SJSA1 (cell line): ENCODE data around the gene C1QC. TPM values are rescaled to one million over a fixed set of nuclear protein-coding genes. Genes with fewer than 3 reads are reported as not detected.
A peak's percentile ranks its signal among the peaks of the same experiment; 100 is the strongest.
"Not testable (repeated sequence)": the region's sequence is repeated elsewhere in the genome, so short reads cannot be mapped to it uniquely, and the experiment has no call there.

Experiments used
- DNase-seq, 2 experiments: peaks; one replicate each; pipeline ENCODE4 v3.0.0-alpha.2; 2015 to 2020; ENCODE audit warnings: low spot score in 2 of 2, low read depth in 1 of 2
- H3K27ac ChIP-seq: fragments of 250-450 bp; sonication (Bioruptor Pico); 2 replicates; pipeline ENCODE4 v1.5.1; 2020; ENCODE audit warnings: mild to moderate bottlenecking, moderate library complexity
- H3K27me3 ChIP-seq: fragments of 250-450 bp; sonication (Bioruptor Pico); replicated peaks from 2 replicates; pipeline ENCODE4 v1.5.1; 2020; ENCODE audit warnings: mild to moderate bottlenecking, moderate library complexity
- H3K36me3 ChIP-seq: fragments of 250-450 bp; sonication (Bioruptor Pico); 2 replicates; pipeline ENCODE4 v1.5.1; 2020; ENCODE audit warnings: mild to moderate bottlenecking
- H3K4me1 ChIP-seq: fragments of 250-450 bp; sonication (Bioruptor Pico); replicated peaks from 2 replicates; pipeline ENCODE4 v1.6.1; 2021; ENCODE audit warnings: mild to moderate bottlenecking
- H3K4me3 ChIP-seq: fragments of 250-450 bp; sonication (Bioruptor Pico); 2 replicates; pipeline ENCODE4 v1.5.1; 2020; ENCODE audit warnings: mild to moderate bottlenecking
- H3K9me3 ChIP-seq: fragments of 250-450 bp; sonication (Bioruptor Pico); replicated peaks from 2 replicates; pipeline ENCODE4 v1.5.1; 2020; ENCODE audit warnings: mild to moderate bottlenecking
- total RNA-seq: library from RNA; depleted of rRNA; stranded (reverse); fragments of >200 nt; shearing (Covaris generic); gene quantifications from 2 replicates; pipeline ENCODE4 v1.2.3, GENCODE V29; 2014

C1QC gene
- total RNA-seq, 1 experiment from 2014 or later: not detected

DNA sequence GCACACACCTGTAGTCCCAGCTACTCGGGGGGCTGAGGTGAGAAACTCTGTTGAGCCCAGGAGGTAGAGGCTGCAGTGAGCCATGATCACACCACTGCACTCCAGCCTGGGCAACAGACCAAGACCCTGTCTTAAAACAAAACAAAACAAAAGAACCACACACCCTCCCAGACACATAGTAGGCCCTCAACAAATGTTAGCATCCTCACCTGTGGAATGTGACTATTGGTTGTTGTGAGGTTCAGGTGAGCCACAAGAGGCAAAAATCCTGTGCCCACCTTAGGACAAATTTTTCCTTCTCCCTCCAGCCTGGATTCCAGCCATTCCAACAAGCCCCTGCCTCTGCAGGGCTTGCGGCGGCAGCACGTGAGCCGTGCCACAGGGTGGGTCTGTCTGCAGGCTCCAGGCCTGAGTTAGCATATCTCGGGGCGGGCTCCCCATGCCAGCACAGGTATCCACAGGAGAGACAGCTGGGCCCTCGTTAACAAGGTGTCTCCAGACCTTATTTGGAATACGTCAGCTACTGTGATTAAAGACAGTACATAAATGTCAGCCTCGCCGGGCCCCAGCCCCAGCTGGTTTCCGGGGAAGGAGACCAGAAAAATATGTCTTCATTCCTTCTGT lies 27.0 kb downstream of the C1QC start:
- Histone ChIP-seq H3K27ac (no peak overlapping the region), H3K27me3 (peaks cover 39% of the 10 kb centered on the region), H3K4me3 (no peak overlapping the region), H3K4me1 (no peaks in the 10 kb centered on the region), H3K36me3 (no peaks in the 10 kb centered on the region), H3K9me3 (no peaks in the 10 kb centered on the region)
- no peak for DNase-seq

DNA sequence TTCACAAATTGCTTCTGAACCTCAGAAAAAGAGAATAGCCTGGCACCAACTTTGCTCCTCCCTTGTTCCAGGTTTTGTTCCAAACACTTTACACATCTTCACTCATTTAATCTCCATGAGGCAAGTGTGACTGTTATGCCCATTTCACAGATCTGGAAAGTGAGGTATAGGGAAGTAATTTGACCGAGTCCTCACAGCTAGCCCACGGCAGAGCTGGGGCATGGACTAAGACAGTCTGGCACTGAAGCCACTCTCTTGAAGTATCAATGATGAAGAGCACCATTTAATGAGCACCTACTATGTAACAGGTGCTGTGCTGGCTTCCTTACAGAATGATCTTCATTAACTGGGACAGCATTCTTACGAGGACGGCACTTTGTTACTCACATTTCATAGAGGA lies 28.6 kb downstream of the C1QC start:
- Histone ChIP-seq H3K27ac (no peak overlapping the region), H3K27me3 (peaks cover 39% of the 10 kb centered on the region), H3K9me3 (no peaks in the 10 kb centered on the region), H3K36me3 (no peaks in the 10 kb centered on the region), H3K4me1 (no peaks in the 10 kb centered on the region), H3K4me3 (no peak overlapping the region)
- no peak for DNase-seq

DNA sequence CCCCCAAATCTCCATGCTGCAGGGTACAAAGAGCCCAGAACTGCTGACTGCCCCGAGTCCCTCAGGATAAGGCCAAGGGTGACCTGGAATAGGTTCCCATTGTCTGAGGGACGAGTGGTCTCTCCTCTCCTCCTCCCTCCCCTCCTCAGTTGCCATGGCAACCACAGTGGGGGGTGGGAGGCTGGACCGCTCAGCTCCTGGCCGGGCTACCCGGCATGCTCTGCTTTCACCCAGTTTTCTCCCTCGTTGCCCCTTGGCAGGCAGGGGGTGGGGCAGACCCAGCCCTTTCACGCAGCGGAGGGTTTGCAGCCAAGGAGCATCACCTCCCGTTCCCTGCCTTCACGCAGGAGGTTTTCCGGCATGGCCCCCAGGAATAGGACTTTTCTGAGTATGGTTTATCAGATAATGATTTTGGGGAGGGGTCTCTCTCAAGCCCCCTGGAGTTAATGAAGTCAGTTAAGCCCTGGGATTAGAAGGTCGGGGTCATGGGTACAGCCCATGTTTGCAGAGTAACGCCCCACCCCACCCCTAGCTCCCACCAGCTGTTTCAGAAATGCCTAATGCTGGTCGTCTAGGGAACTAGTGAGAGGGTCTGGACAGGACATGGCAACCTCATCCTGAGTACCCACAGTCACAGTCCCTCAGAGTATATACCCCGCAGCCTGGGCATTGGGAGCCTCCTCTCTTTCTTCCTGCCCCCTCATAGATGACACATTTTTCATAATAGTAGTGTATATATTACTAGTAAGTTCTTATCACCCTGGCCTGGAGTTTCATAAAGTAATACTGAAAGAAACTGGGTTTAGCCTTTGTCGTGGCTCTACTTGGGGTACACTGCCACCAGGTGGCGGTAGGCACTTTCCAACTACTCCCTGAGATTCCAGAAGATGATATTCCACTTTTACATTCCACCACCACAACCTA lies 30.3 kb downstream of the C1QC start:
- H3K27ac ChIP-seq: no peak overlapping the region
- no peaks in the 10 kb centered on the region for H3K4me1 ChIP-seq
- no peak overlapping the region for H3K4me3 ChIP-seq
- no peaks in the 10 kb centered on the region for H3K36me3 ChIP-seq
- peak in 1 of 2 experiments; percentile 46 for DNase-seq
- no peaks in the 10 kb centered on the region for H3K9me3 ChIP-seq
- peaks cover 24% of the 10 kb centered on the region for H3K27me3 ChIP-seq

DNA sequence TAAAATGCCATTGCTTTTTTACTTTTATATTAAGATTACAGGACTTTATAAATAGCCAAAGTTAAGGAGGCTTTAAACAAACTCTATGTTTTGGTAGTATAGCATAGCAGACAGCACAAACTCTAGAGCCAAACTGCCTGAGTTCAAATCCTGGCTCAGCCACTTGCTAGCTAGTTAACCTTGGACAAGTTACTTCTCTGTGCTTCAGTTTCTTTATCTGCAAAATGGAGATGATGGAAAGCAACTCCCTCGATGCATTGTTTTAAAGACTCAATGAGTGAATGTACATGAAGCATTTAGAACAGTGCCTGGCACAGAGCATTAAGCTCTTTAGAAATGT lies 30.9 kb downstream of the C1QC start:
- no peak overlapping the region for H3K4me3 ChIP-seq
- H3K4me1 ChIP-seq: no peaks in the 10 kb centered on the region
- H3K9me3 ChIP-seq: no peaks in the 10 kb centered on the region
- DNase-seq: no peak
- no peak overlapping the region for H3K27ac ChIP-seq
- H3K36me3 ChIP-seq: no peaks in the 10 kb centered on the region
- H3K27me3 ChIP-seq: peaks cover 24% of the 10 kb centered on the region

DNA sequence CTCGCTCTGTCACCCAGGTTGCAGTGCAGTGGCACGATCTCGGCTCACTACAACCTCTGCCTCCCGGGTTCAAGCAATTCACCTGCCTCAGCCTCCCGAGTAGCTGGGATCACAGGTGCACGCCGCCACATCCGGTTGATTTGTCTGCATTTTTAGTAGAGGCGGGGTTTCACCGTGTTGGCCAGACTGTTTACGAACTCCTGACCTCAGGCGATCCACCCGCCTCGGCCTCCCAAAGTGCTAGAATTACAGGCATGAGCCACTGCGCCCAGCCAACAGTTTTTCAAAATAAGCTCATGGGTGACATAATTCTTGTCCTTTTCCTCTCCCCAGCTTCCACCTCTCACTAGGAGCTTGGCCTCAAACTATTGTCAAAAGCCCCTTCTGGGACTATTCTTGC lies 32.7 kb downstream of the C1QC start:
- not testable (repeated sequence) for H3K4me3 ChIP-seq, DNase-seq, H3K36me3 ChIP-seq, H3K27ac ChIP-seq, H3K9me3 ChIP-seq, H3K4me1 ChIP-seq
- H3K27me3 ChIP-seq: peaks cover 11% of the 10 kb centered on the region

DNA sequence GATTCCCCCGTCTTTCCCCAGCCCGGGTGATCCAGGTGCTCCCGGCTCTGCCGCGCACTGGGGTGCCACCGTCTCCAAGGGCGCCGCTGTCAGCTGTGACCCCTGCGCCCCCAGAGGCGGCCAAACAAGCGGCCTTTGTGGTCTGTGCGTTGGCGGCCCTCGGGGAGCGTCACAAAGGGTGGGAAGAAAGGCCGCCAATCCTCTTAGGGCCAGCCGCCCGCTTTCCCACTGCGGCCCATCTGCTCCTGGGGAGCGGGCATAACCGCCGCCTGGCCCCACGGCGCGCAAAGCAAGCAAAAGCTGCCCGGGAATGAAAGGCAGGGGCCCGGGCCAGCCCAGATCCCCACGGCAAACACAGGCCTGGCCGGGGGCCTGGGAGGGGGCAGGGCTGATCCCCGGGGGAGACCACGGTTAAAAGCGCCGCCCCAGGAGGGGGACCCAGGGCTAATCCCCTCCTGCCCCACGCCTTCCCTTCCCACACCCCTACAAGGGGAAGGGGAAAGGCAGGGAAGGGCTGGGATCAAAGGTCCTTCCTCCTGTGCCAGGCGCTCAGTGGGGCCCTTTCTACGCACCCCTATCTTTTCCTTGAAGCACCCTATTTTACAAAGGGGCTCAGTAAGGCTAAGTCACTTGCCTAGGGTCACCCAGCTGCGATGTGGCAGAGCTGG lies 33.6 kb downstream of the C1QC start:
- Histone ChIP-seq H3K4me1 (no peaks in the 10 kb centered on the region), H3K27me3 (peaks cover 11% of the 10 kb centered on the region), H3K4me3 (no peak overlapping the region), H3K9me3 (no peaks in the 10 kb centered on the region), H3K36me3 (no peaks in the 10 kb centered on the region), H3K27ac (no peak overlapping the region)
- no peak for DNase-seq

DNA sequence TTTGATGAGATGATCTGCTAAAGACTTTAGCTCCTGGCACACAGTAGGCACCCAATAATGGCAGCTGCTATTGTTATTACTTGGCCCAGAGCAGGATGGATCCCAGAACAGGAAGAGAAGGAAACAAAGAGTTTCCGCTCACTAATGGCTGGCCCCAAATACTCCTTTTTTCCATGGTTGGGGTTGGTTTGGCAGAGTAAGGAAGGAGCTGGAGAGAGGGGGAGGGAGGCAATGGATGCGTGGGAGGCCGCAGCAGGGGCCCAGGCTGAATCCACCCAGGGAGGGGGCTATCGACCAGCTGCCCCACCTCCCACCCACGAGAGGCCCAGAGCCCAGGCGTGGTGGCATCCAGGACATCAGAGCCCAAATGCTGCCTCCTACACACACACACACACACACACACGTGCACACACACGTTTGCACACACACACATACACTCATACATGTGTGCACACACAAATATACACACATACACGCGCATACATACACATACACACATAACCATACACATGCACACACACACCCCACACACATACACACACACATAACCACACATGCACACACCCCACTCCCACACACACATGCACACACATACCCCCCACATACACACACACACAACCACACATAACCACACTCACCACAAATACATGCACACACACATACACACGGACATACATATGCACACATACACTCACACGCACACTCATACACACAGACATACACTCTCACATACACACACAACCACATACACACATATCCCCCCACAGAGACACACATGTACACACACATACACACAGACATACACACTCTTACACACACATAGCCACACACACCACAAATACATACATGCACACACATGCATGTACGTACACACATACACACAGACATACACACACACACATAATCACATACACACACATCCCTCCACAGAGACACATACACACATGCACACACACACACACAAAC lies 34.8 kb downstream of the C1QC start:
- no peaks in the 10 kb centered on the region for H3K9me3 ChIP-seq
- H3K4me3 ChIP-seq: no peak overlapping the region
- H3K27ac ChIP-seq: no peak overlapping the region
- 0 out of 2 replicates have a peak, but pooled peaks cover 6% of the 10 kb centered on the region for H3K27me3 ChIP-seq
- DNase-seq: no peak
- no peaks in the 10 kb centered on the region for H3K4me1 ChIP-seq
- H3K36me3 ChIP-seq: no peaks in the 10 kb centered on the region

DNA sequence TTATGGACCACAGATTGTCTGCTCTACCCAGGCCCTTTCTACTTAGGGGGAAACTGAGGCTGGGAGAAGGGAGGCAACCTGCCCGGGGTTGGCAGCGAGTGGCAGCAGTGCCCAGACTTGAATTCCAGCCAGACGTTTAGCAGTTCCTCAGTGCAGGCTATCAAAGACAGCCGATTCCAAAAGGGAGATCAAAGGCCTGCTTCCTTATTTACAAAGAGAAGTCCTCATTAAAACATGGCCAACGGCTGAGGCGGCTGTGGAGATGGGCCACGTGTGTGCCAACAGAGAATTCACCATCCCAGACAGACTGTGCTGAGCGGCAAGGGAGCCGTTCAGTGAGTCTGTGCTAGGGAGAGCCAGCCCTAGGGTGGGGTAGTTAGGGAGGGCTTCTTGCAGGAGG lies 37.3 kb downstream of the C1QC start:
- no peaks in the 10 kb centered on the region for H3K9me3 ChIP-seq
- no peak overlapping the region for H3K4me3 ChIP-seq
- no peaks in the 10 kb centered on the region for H3K4me1 ChIP-seq
- no peaks in the 10 kb centered on the region for H3K36me3 ChIP-seq
- DNase-seq: no peak
- H3K27ac ChIP-seq: no peak overlapping the region
- H3K27me3 ChIP-seq: no peaks in the 10 kb centered on the region

DNA sequence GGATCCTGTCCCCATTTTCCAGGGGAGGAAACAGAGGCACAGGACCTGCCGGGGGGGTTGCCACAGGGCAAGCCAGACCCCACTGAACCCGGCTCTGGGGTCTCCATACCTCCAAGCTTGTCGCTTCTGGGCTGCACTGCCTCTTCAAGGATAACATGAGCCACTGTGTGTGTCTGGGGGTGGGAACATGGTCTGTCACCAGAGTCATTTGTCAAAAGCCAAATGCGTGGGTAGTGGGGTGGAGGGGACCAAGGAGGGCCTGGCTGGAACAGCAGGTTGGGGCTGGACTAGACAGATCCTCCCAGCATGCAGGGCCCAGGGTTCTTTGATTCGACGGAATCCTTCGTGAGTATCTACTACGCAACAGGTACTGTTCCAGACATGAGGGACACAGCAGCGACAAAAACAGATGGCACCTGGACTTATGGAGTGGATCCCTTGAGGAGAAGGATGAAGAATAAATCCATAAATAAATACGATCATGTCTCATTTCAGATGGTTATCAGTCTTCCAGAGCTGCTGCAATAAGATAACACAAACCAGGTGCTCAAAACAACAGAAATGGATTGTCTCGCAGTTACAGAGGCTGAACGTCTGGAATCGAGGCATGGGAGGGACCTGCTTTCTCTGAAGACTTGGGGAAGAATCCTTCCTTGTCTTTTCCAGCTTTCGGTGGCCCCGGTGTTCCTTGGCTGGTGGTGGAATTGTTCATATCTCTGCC lies 38.3 kb downstream of the C1QC start:
- Histone ChIP-seq H3K27ac (no peak overlapping the region), H3K4me3 (no peak overlapping the region), H3K27me3 (no peaks in the 10 kb centered on the region), H3K36me3 (no peaks in the 10 kb centered on the region), H3K9me3 (no peaks in the 10 kb centered on the region), H3K4me1 (no peaks in the 10 kb centered on the region)
- DNase-seq: no peak

DNA sequence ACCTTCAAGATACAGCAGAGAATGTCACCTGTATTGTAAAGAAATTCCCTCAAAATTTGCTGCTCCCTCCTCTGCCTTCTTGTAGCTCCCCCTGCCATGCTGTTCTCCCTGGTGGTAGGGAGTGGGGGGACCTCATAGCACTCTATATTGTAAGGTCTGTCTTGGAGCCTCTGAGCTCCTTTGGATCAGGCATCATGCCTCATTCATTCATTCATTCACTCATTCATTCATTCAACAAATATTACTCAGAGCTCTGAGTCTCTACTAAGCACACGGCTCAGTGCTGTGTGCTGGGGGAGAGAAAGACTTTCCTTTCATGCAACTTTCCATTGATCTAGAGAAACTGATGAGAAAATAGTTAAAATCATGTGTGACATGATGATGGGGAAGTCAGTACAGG lies 40.1 kb downstream of the C1QC start:
- Histone ChIP-seq H3K4me1 (no peaks in the 10 kb centered on the region), H3K36me3 (no peaks in the 10 kb centered on the region), H3K27ac (no peak overlapping the region), H3K9me3 (no peaks in the 10 kb centered on the region), H3K27me3 (no peaks in the 10 kb centered on the region), H3K4me3 (no peak overlapping the region)
- DNase-seq: no peak

DNA sequence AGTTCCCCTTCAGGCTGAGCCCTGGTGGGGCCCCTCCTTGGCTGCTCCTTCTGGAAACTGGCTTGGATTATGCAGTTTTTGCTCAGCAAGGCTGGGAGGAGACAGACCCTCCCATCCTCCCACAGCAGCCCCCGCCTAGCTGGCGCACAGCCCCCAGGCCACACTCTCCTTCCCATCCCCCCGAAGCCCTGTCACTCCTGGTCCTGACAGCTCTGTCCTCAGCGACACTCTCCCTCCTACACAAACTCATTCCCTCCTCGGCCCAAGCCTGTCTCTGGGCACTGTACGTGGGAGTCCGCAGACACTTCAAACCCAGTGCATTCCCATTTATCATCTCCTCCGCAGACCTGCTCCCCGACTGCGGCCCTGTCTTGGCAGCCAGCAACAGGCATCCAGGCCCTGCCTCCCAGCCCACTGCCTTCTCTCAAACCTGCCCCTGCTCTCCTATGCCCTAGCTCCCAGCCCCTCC lies 42.2 kb downstream of the C1QC start:
- H3K9me3 ChIP-seq: no peaks in the 10 kb centered on the region
- H3K4me1 ChIP-seq: peaks cover 5% of the 10 kb centered on the region
- no peak overlapping the region for H3K4me3 ChIP-seq
- no peaks in the 10 kb centered on the region for H3K27me3 ChIP-seq
- H3K27ac ChIP-seq: no peak overlapping the region
- no peak for DNase-seq
- H3K36me3 ChIP-seq: no peaks in the 10 kb centered on the region

DNA sequence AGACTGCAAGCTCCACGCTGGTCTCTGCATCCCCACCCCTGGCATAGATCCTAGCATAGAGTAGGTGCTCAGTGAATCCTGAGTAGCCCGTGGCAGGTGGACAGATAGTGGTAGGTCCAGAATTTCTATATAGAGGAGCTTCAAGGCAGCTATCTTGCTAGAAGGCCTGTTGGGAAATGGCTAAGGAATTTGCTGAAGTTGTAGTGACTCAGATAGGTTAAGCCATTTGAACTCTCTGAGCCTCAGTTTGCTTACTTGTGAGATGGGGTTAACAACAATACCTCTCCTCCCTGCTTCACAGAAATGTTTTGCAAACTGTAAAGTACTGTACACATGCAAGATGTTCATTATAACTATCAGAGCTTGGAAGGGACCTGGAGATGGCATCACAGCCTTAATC lies 43.8 kb downstream of the C1QC start:
- Histone ChIP-seq H3K4me3 (no peak overlapping the region), H3K4me1 (peaks cover 5% of the 10 kb centered on the region)
- DNase-seq: no peak

DNA sequence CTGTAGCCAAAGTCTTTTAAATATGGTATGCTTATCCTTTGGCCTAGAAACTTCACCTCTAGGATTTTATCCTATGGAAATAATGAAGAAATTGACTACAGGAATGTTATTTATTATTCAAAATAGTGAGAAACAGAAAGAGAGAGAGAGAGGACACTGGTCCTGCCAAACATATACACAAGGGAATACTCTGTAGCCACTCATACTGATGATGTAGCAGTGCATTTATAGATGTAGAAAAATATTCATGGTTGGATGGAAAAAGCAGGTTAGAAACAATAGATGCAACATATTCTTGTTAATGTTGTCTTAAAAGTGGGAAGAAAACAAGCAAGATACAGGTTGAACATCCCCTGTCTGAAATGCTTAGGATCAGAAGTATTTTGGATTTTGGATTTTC lies 45.0 kb downstream of the C1QC start:
- Histone ChIP-seq H3K4me3 (no peak overlapping the region), H3K36me3 (no peaks in the 10 kb centered on the region), H3K4me1 (peaks cover 6% of the 10 kb centered on the region), H3K27ac (no peak overlapping the region), H3K9me3 (no peaks in the 10 kb centered on the region), H3K27me3 (no peaks in the 10 kb centered on the region)
- no peak for DNase-seq

More for the DNA sequence above, 43.8 kb downstream of the C1QC start:
- H3K27ac ChIP-seq: no peak overlapping the region
- H3K9me3 ChIP-seq: no peaks in the 10 kb centered on the region
- no peaks in the 10 kb centered on the region for H3K27me3 ChIP-seq
- no peaks in the 10 kb centered on the region for H3K36me3 ChIP-seq
